Esophagus (tissue), 2 donors: Measurements from ENCODE around the gene HARBI1. TPM values are rescaled to one million over a fixed set of nuclear protein-coding genes. Genes with fewer than 3 reads are reported as not detected.

Source experiments
- H3K27ac ChIP-seq, 2 donors: one replicate each; pipeline ENCODE4 v1.5.1; 2013; ENCODE audit warnings: low read depth in 2 of 2, mild to moderate bottlenecking in 2 of 2, inconsistent platforms in 1 of 2, low read length in 1 of 2, moderate library complexity in 1 of 2
- H3K27me3 ChIP-seq, 2 donors: one replicate each; pipeline ENCODE4 v1.6.1; 2013; ENCODE audit warnings: low read length in 2 of 2, control low read depth in 1 of 2, mild to moderate bottlenecking in 1 of 2; ENCODE audit not compliant: insufficient read depth in 2 of 2, control insufficient read depth in 1 of 2
- H3K36me3 ChIP-seq, 2 donors: one replicate each; pipeline ENCODE4 v1.6.1; 2013; ENCODE audit warnings: low read length in 1 of 2; ENCODE audit not compliant: control insufficient read depth in 2 of 2, insufficient read depth in 2 of 2
- H3K4me1 ChIP-seq, 2 donors: one replicate each; pipeline ENCODE4 v1.6.1; 2013; ENCODE audit warnings: low read length in 1 of 2; ENCODE audit not compliant: control insufficient read depth in 2 of 2, insufficient read depth in 2 of 2
- H3K4me3 ChIP-seq, 2 donors: one replicate each; pipeline ENCODE4 v1.5.1; 2013; ENCODE audit warnings: low read length in 2 of 2, mild to moderate bottlenecking in 2 of 2, low read depth in 1 of 2, moderate library complexity in 1 of 2
- H3K9me3 ChIP-seq, 2 donors: one replicate each; pipeline ENCODE4 v1.6.1; 2013; ENCODE audit warnings: mild to moderate bottlenecking in 2 of 2, low read depth in 1 of 2, low read length in 1 of 2, moderate library complexity in 1 of 2; ENCODE audit not compliant: control insufficient read depth in 2 of 2, insufficient read depth in 1 of 2
- WGBS, 2 donors: extraction: QIAGEN DNeasy Blood & Tissue Kit; methylation state at CpG; one replicate each; pipeline ENCODE4 v1.1.7; 2013; 5-methylcytosine and 5-hydroxymethylcytosine counted together
- polyA plus RNA-seq, 2 donors: library from polyadenylated mRNA; stranded (reverse); fragments of 200-250 nt; gene quantifications; one replicate each; pipeline ENCODE4 v1.2.3, GENCODE V29; 2013
- donor health status: healthy with polysubstance abuse.
- donor health status: Bipolar disorder and iron deficiency.

Gene HARBI1
- polyA plus RNA-seq, 2 donors = 1.7 to 2.8 TPM

- peaks cover 0 to under 1% of the 10 kb centered on the region in 2 donors for H3K36me3 ChIP-seq
- WGBS, 2 donors = 94 to 97% methylated on average over 5 of the region's 5 CpGs
- no peaks in the 10 kb centered on the region for H3K27me3 ChIP-seq
- H3K9me3 ChIP-seq = peaks cover 0 to 2% of the 10 kb centered on the region in 2 donors
- H3K4me1 ChIP-seq = no peaks in the 10 kb centered on the region
- H3K4me3 ChIP-seq = no peak overlapping the region
- no peak overlapping the region for H3K27ac ChIP-seq
Measured at GRCh38 chr11:46637546-46637945, 20.5 kb upstream of the HARBI1 start.

- Histone ChIP-seq H3K4me1 (no peaks in the 10 kb centered on the region), H3K36me3 (peaks cover 0 to 3% of the 10 kb centered on the region in 2 donors), H3K27ac (no peak overlapping the region), H3K27me3 (no peaks in the 10 kb centered on the region), H3K4me3 (no peak overlapping the region), H3K9me3 (no peaks in the 10 kb centered on the region)
- 88 to 91% methylated on average over 5 of the region's 5 CpGs for WGBS, 2 donors
Measured at GRCh38 chr11:46635557-46636139, 18.6 kb upstream of the HARBI1 start.

- Histone ChIP-seq H3K36me3 (peaks cover 0 to 5% of the 10 kb centered on the region in 2 donors), H3K4me3 (no peak overlapping the region), H3K4me1 (no peaks in the 10 kb centered on the region), H3K27me3 (no peaks in the 10 kb centered on the region), H3K9me3 (no peaks in the 10 kb centered on the region), H3K27ac (no peak overlapping the region)
- 94 to 96% methylated on average over 22 of the region's 22 CpGs for WGBS, 2 donors
Measured at GRCh38 chr11:46633291-46634217, 16.5 kb upstream of the HARBI1 start.

GRCh38 chr11:46632502-46632901 is 15.5 kb upstream of the HARBI1 start:
- H3K9me3 ChIP-seq = no peaks in the 10 kb centered on the region
- H3K4me1 ChIP-seq = no peaks in the 10 kb centered on the region
- WGBS, 2 donors = 89 to 97% methylated on average over 1 of the region's 1 CpG
- H3K27me3 ChIP-seq = no peaks in the 10 kb centered on the region
- no peak overlapping the region for H3K4me3 ChIP-seq
- peaks cover 0 to 5% of the 10 kb centered on the region in 2 donors for H3K36me3 ChIP-seq
- no peak overlapping the region for H3K27ac ChIP-seq

- Histone ChIP-seq H3K36me3 (peaks cover 0 to 5% of the 10 kb centered on the region in 2 donors), H3K4me3 (no peak overlapping the region), H3K27me3 (no peaks in the 10 kb centered on the region), H3K27ac (no peak overlapping the region), H3K4me1 (no peaks in the 10 kb centered on the region), H3K9me3 (no peaks in the 10 kb centered on the region)
- 86 to 95% methylated on average over 2 of the region's 2 CpGs for WGBS, 2 donors
Measured at GRCh38 chr11:46631676-46632075, 14.6 kb upstream of the HARBI1 start.

GRCh38 chr11:46630237-46630636 is 13.2 kb upstream of the HARBI1 start:
- Histone ChIP-seq H3K4me3 (no peak overlapping the region), H3K4me1 (no peaks in the 10 kb centered on the region), H3K36me3 (peaks cover 0 to 5% of the 10 kb centered on the region in 2 donors), H3K27ac (no peak overlapping the region), H3K9me3 (no peaks in the 10 kb centered on the region), H3K27me3 (no peaks in the 10 kb centered on the region)
- 99 to 100% methylated on average over 1 of the region's 1 CpG for WGBS, 2 donors

- 90 to 97% methylated on average over 6 of the region's 6 CpGs for WGBS, 2 donors
Measured at GRCh38 chr11:46628961-46629360, 11.9 kb upstream of the HARBI1 start.

GRCh38 chr11:46625406-46625805 is 8.4 kb upstream of the HARBI1 start:
- H3K4me3 ChIP-seq = no peak overlapping the region
- no peaks in the 10 kb centered on the region for H3K9me3 ChIP-seq
- no peaks in the 10 kb centered on the region for H3K27me3 ChIP-seq
- H3K36me3 ChIP-seq = peaks cover 0 to 4% of the 10 kb centered on the region in 2 donors
- 66 to 78% methylated on average over 3 of the region's 3 CpGs for WGBS, 2 donors
- no peak overlapping the region for H3K27ac ChIP-seq
- no peaks in the 10 kb centered on the region for H3K4me1 ChIP-seq

More at GRCh38 chr11:46628961-46629360, 11.9 kb upstream of the HARBI1 start:
- no peaks in the 10 kb centered on the region for H3K9me3 ChIP-seq
- peaks cover 0 to 9% of the 10 kb centered on the region in 2 donors for H3K36me3 ChIP-seq
- no peak overlapping the region for H3K27ac ChIP-seq
- H3K27me3 ChIP-seq = no peaks in the 10 kb centered on the region
- H3K4me3 ChIP-seq = no peak overlapping the region
- H3K4me1 ChIP-seq = no peaks in the 10 kb centered on the region

GRCh38 chr11:46618837-46619236 is 1.8 kb upstream of the HARBI1 start:
- WGBS, 2 donors = 56 to 68% methylated on average over 6 of the region's 6 CpGs
- Histone ChIP-seq H3K36me3 (no peaks in the 10 kb centered on the region), H3K27me3 (no peaks in the 10 kb centered on the region), H3K4me1 (peaks cover 0 to 10% of the 10 kb centered on the region in 2 donors), H3K27ac (no peak overlapping the region), H3K9me3 (no peaks in the 10 kb centered on the region), H3K4me3 (peak overlapping the region in 1 of 2 donors; percentile 80)
